SK-N-SH (cell line): Measurements from ENCODE around the gene SH2D3A.

Source experiments
- EP300 ChIP-seq, 2 experiments: IDR thresholded peaks; 2 replicates each; pipeline versions ENCODE4 v1.4.0 to v1.6.1; 2012; ENCODE audit warnings: borderline replicate concordance in 1 of 2, low read depth in 1 of 2, low read length in 1 of 2
- NRF1 ChIP-seq: IDR thresholded peaks from 2 replicates; pipeline ENCODE4 v1.6.1; 2012; ENCODE audit warnings: low read depth, mild to moderate bottlenecking, low read length
- RFX5 ChIP-seq: IDR thresholded peaks from 2 replicates; pipeline ENCODE4 v1.6.1; 2012; ENCODE audit warnings: mild to moderate bottlenecking, improper control_type of control experiment, low read length
- RXRA ChIP-seq: IDR thresholded peaks from 2 replicates; pipeline ENCODE4 v1.4.0; 2012; ENCODE audit warnings: low read depth, mild to moderate bottlenecking, borderline replicate concordance
- SMC3 ChIP-seq: IDR thresholded peaks from 2 replicates; pipeline ENCODE4 v1.6.1; 2012; ENCODE audit warnings: low read depth, low read length, improper control_type of control experiment
- TAF1 ChIP-seq: IDR thresholded peaks from 2 replicates; pipeline ENCODE4 v1.6.1; 2012; ENCODE audit warnings: low read depth, mild to moderate bottlenecking, low read length, moderate library complexity, borderline replicate concordance
- TCF12 ChIP-seq: IDR thresholded peaks from 2 replicates; pipeline ENCODE4 v1.4.0; 2012
- YY1 ChIP-seq: IDR thresholded peaks from 2 replicates; pipeline ENCODE4 v1.4.0; 2012; ENCODE audit warnings: low read depth, mild to moderate bottlenecking
- TF ChIP-seq, protein P1 (sequence below): fragments of 200-600 bp; sonication (generic); IDR thresholded peaks from 2 replicates; pipeline ENCODE4 v1.6.1; 2017; ENCODE audit warnings: antibody characterized with exemption, mild to moderate bottlenecking, moderate library complexity

DNA sequence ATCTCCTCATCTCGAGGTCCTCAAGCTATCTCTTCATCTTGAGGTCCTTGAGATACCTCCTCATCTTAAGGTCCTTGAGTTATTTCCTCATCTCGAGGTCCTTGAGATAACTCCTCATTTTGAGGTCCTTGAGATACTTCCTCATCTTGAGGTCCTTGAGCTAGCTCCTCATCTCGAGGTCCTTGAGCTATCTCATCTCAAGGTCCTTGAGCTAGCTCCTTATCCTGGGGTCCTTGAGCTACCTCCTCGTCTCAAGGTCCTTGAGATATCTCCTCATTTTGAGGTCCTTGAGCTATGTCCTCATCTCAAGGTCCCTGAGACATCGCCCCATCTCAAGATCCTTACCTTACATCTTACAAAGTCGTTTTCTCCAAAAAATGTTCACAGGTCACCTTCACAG, 24.0 kb upstream of the SH2D3A start:
- TF ChIP-seq SMC3 = no peak
- TF ChIP-seq, protein P1, sequence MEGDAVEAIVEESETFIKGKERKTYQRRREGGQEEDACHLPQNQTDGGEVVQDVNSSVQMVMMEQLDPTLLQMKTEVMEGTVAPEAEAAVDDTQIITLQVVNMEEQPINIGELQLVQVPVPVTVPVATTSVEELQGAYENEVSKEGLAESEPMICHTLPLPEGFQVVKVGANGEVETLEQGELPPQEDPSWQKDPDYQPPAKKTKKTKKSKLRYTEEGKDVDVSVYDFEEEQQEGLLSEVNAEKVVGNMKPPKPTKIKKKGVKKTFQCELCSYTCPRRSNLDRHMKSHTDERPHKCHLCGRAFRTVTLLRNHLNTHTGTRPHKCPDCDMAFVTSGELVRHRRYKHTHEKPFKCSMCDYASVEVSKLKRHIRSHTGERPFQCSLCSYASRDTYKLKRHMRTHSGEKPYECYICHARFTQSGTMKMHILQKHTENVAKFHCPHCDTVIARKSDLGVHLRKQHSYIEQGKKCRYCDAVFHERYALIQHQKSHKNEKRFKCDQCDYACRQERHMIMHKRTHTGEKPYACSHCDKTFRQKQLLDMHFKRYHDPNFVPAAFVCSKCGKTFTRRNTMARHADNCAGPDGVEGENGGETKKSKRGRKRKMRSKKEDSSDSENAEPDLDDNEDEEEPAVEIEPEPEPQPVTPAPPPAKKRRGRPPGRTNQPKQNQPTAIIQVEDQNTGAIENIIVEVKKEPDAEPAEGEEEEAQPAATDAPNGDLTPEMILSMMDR = no peak
- TF ChIP-seq RFX5 = no peak
- no peak for TF ChIP-seq YY1
- no peak for TF ChIP-seq NRF1
- no peak for TF ChIP-seq TAF1
- no peak for TF ChIP-seq TCF12
- TF ChIP-seq EP300 (IDR thresholded peaks at IDR 0.05; ENCODE audit: borderline replicate concordance in 1 of 2, low read depth in 1 of 2, low read length in 1 of 2) = no peak
- no peak for TF ChIP-seq RXRA
